Measurements from ENCODE around the gene EGFL8. TPM values are rescaled to one million over a fixed set of nuclear protein-coding genes. Genes with fewer than 3 reads are reported as not detected.

EGFL8 gene
- total and polyA plus RNA-seq, 2 of the 8 experiments (the other 6 are each of a cell fraction or from before 2014, with no cell fraction given) = 5.0 to 9.2 TPM

DNA sequence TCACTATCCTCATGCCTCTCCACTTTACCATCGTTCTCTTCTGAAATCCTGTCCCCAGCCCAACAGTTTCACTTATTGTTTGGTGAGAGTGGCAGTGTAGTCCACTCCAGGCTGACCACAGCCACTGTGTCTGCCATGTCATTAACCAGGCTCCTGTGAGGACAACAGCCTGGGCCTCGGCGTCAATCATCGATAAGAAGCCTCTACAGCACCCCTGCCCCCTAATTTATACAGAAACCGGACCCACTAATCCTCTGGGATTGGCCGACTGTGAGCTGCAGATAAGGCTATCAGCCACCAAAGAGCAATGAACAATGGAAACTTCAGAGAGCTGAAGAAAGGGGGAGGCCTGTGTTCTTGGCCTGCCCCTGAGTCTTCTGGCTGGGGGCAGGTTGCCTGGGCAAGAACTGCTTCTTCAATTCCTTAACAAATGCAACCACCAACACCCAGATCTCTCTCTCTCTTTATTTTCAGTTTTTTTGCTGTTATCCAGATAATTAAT, 3.4 kb downstream of the EGFL8 start:
- Histone ChIP-seq H3K14ac (ENCODE audit: insufficient read length) (no peak overlapping the region), H3K79me1 (ENCODE audit: low read depth, low read length) (no peaks in the 10 kb centered on the region; the same call in 1 of the 2 replicates), H3K79me2 (ENCODE audit: control insufficient read depth in 1 of 2, insufficient read depth in 2 of 2, low read length in 2 of 2) (peaks cover 0 to 8% of the 10 kb centered on the region in 2 experiments; a peak in 2 of 4 replicates), H3K9ac (replicated peaks in 1 of 4; ENCODE audit: extremely low read depth in 1 of 4, low read depth in 3 of 4, low read length in 3 of 4) (no peak overlapping the region), H2BK12ac (ENCODE audit: low read depth, low read length) (no peak overlapping the region), H4K91ac (replicated peaks; ENCODE audit: insufficient read length, low read length) (no peak overlapping the region), H3K4ac (replicated peaks; ENCODE audit: insufficient read length, low read depth, low read length) (no peak overlapping the region), H3K27me3 (replicated peaks in 1 of 4; ENCODE audit: control insufficient read depth in 3 of 4, extremely low read depth in 1 of 4, insufficient read depth in 3 of 4, low read length in 3 of 4) (no peaks in the 10 kb centered on the region), H3K18ac (ENCODE audit: extremely low read depth, low read length) (no peak overlapping the region), H3K4me2 (ENCODE audit: insufficient read depth in 1 of 2, low read depth in 2 of 2, low read length in 2 of 2) (no peak overlapping the region), H2BK5ac (ENCODE audit: low read depth, low read length) (no peak overlapping the region), H3K56ac (replicated peaks; ENCODE audit: insufficient read length, low read depth, low read length) (no peak overlapping the region), H3K23me2 (ENCODE audit: low read depth, low read length) (no peaks in the 10 kb centered on the region), H2BK20ac (ENCODE audit: low read length) (no peak overlapping the region), H4K20me1 (replicated peaks in 1 of 2; ENCODE audit: control insufficient read depth in 1 of 2, insufficient read depth in 2 of 2, low read length in 2 of 2) (peaks cover 3 to 7% of the 10 kb centered on the region in 2 experiments), H3K23ac (ENCODE audit: insufficient read length) (no peak overlapping the region), H3K4me1 (replicated peaks in 1 of 4; ENCODE audit: control insufficient read depth in 3 of 4, insufficient read depth in 4 of 4, low read length in 3 of 4) (peaks cover 0 to 5% (median 2%) of the 10 kb centered on the region in 4 experiments; a peak in 3 of 7 replicates), H2AFZ (ENCODE audit: low read length) (no peak overlapping the region), H2BK15ac (ENCODE audit: low read length) (no peak overlapping the region), H3K27ac (ENCODE audit: low read depth, low read length) (no peak overlapping the region), H2BK120ac (replicated peaks; ENCODE audit: low read depth, low read length) (no peak overlapping the region), H4K8ac (ENCODE audit: extremely low read depth, insufficient read depth, low read length) (no peak overlapping the region), H3K36me3 (ENCODE audit: control insufficient read depth in 2 of 4, insufficient read depth in 4 of 4, low read length in 3 of 4) (peaks cover 4 to 41% (median 32%) of the 10 kb centered on the region in 4 experiments), H3K9me3 (ENCODE audit: insufficient read depth in 2 of 2, low read depth in 1 of 2, low read length in 1 of 2) (no peaks in the 10 kb centered on the region), H4K5ac (ENCODE audit: insufficient read length, low read depth, low read length) (no peak overlapping the region), H3K4me3 (ENCODE audit: extremely low read depth in 1 of 4, insufficient read depth in 2 of 4, low read depth in 3 of 4, low read length in 4 of 4) (no peak overlapping the region), H2AK5ac (ENCODE audit: low read depth, low read length) (no peak overlapping the region)
- FAIRE-seq (no peak), DNase-seq (ENCODE audit: low read depth in 1 of 2, low spot score in 2 of 2) (no peak)
- CTCF ChIA-PET (ENCODE audit: partially characterized antibody) = interaction anchor here (1.0 to 6.7 kb wide), 8 partner anchors 9 to 98 kb away, joined by 3 to 72 read pairs (median 6); no protein-coding TSS in a partner anchor
- POLR2A ChIA-PET (ENCODE audit: partially characterized antibody) = interaction anchor here (0.8 to 6.8 kb wide), 10 partner anchors 9 to 209 kb away, joined by 3 to 49 read pairs (median 8); partner anchors contain the start of genes AGPAT1, FKBPL, GPSM3 and NELFE
- 93% methylated on average over 6 of the region's 6 CpGs; no CpG with 5 or more reads in 1 of the 2 experiments for WGBS, 2 experiments (ENCODE audit: extremely low coverage in 1 of 2, insufficient coverage in 1 of 2, insufficient read length in 1 of 2, insufficient replicate concordance in 2 of 2, low coverage in 1 of 2, low lambda C conversion rate in 2 of 2, missing lambda C conversion rate in 1 of 2)
- TF ChIP-seq POLR2A (IDR thresholded peaks at IDR 0.05; ENCODE audit: control extremely low read depth in 1 of 2, low read depth in 2 of 2, low read length in 2 of 2) = 0 out of 3 replicates have a peak, but pooled peaks of 1 of the 2 experiments have one; percentile 2
- no peak for TF ChIP-seq CTBP2 (IDR thresholded peaks at IDR 0.05; ENCODE audit: borderline replicate concordance, insufficient read depth, insufficient read length, low read length)

Measured in H1 (cell line).